ENCODE results near the gene TCAF1. TPM values are rescaled to one million over a fixed set of nuclear protein-coding genes. Genes with fewer than 3 reads are reported as not detected.
"Not testable (repeated sequence)": the region's sequence is repeated elsewhere in the genome, so short reads cannot be mapped to it uniquely, and the experiment has no call there.

Gene TCAF1
- total and polyA plus RNA-seq, 12 donors, result 41.3 to 177 (median 117) TPM

- H3K27ac ChIP-seq; H3K27me3 ChIP-seq; H3K9me3 ChIP-seq (replicated peaks in 1 of 3); H3K4me1 ChIP-seq (replicated peaks in 1 of 2); H3K36me3 ChIP-seq (replicated peaks in 1 of 2); intact Hi-C loops (cut with DNase I): not testable (repeated sequence)
- DNase-seq, result peak; percentile 83 to 96 (median 92)
- TF ChIP-seq CTCF (IDR thresholded peaks at IDR 0.05), result peak in 2 of 6 experiments; percentile 51 to 53
- 0% methylated on average over 4 to 14 of the region's 24 CpGs for WGBS, 4 donors
- H3K4me3 ChIP-seq, result peak overlapping the region in 1 of 4 donors; percentile 9
These were observed 64.8 kb downstream of the TCAF1 start for GRCh38 chr7:143837223-143837622.

- H3K36me3 ChIP-seq (replicated peaks in 1 of 2); H3K27me3 ChIP-seq; H3K9me3 ChIP-seq (replicated peaks in 1 of 3); H3K4me1 ChIP-seq (replicated peaks in 1 of 2); intact Hi-C loops (cut with DNase I): not testable (repeated sequence)
- H3K27ac ChIP-seq, result peak overlapping the region in 1 of 5 donors; percentile 81
- DNase-seq, result peak; percentile 86 to 97 (median 96)
- WGBS, 4 donors, result 1% methylated on average over 15 to 16 of the region's 38 CpGs; no CpG with 5 or more reads in 2 of the 4 donors
- H3K4me3 ChIP-seq, result peak overlapping the region in 1 of 4 donors; percentile 58
These were observed 65.4 kb downstream of the TCAF1 start for GRCh38 chr7:143836622-143837021.

DNA sequence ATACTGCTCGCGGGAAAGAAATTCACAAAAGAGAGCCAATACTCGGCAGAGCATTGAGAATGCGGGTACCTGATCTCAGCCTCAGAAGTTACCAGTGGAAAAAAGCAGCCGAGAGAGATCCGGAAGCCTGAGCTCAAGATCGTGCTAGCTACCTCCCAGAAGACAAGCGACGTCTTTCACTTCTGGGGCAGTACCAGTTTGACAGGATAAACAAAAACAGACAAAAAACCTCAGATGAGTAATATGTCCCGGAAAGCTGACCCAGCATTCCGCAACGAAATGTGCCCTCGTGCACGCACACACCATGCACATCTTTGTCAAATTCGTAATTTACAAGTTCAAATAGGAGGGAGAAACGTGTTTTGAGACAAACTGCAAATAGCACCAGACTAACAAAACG is 65.9 kb downstream of the TCAF1 start:
- intact Hi-C loops (cut with DNase I); H3K4me3 ChIP-seq: not testable (repeated sequence)

DNA sequence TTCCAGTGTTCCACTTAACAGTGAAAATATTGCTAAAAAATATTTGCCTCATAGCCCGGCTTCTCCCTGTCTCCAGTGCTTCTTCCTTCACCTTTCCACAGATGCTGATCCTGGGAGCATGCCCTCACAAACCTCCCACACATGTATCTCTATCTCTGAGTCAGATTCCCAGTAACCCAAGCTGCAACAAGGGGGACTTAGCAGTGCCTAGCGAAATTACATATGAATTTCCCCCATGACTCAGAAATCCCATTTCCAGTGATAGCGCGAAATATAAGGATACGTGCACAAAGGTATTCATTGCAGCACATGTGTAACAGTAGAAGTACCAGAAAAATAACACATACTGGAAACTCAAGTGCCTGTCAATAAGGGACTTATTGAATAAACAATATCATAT is 75.4 kb downstream of the TCAF1 start:
- DNase-seq; H3K4me1 ChIP-seq (replicated peaks in 1 of 2); intact Hi-C loops (cut with DNase I); H3K4me3 ChIP-seq; H3K27me3 ChIP-seq; H3K9me3 ChIP-seq (replicated peaks in 1 of 3); H3K27ac ChIP-seq; H3K36me3 ChIP-seq (replicated peaks in 1 of 2): not testable (repeated sequence)
- no CpG with 5 or more reads among the region's 5 CpGs for WGBS, 4 donors

More for the DNA sequence above, 65.9 kb downstream of the TCAF1 start:
- H3K27ac ChIP-seq; H3K9me3 ChIP-seq (replicated peaks in 1 of 3); H3K4me1 ChIP-seq (replicated peaks in 1 of 2); H3K27me3 ChIP-seq; DNase-seq; H3K36me3 ChIP-seq (replicated peaks in 1 of 2): not testable (repeated sequence)
- no CpG with 5 or more reads among the region's 17 CpGs for WGBS, 4 donors

- intact Hi-C loops (cut with DNase I); H3K4me3 ChIP-seq; H3K9me3 ChIP-seq (replicated peaks in 1 of 3); H3K27me3 ChIP-seq; H3K27ac ChIP-seq; H3K36me3 ChIP-seq (replicated peaks in 1 of 2); H3K4me1 ChIP-seq (replicated peaks in 1 of 2); DNase-seq: not testable (repeated sequence)
- WGBS, 4 donors, result no CpG with 5 or more reads among the region's 7 CpGs
These were observed 77.5 kb downstream of the TCAF1 start for GRCh38 chr7:143824295-143825135.

DNA sequence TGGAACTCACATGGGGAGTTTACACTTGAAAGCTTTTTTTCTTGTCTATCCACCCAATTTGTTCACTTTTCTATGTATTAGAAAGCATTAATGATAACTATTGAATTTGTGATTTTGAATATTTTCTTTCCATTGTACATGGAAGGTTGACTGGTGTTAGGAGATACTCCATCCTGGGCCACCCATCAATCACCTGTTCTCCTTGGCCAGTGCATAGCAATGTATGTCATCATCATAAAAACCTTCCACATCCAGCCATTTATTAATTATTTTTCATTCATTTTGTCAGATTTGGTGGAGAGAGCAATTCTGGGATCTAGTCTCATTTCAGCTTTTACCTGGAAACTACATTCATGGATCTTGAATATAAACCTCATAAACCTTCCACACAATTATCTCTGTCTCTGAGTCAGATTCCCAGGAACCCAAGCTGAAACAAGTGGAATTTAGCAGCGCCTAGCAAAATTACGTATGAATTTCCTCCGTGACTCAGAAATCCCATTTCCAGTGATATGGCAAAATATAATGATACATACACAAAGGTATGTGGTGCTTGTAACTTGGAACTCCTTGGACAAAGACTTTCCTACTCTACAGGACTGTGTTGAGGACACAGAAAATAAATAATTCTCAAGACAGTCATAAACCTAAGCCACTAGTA is 78.2 kb downstream of the TCAF1 start:
- H3K4me1 ChIP-seq (replicated peaks in 1 of 2); DNase-seq; intact Hi-C loops (cut with DNase I); H3K27me3 ChIP-seq; H3K9me3 ChIP-seq (replicated peaks in 1 of 3); H3K27ac ChIP-seq; H3K36me3 ChIP-seq (replicated peaks in 1 of 2); H3K4me3 ChIP-seq: not testable (repeated sequence)
- WGBS, 4 donors, result no CpG with 5 or more reads among the region's 3 CpGs

DNA sequence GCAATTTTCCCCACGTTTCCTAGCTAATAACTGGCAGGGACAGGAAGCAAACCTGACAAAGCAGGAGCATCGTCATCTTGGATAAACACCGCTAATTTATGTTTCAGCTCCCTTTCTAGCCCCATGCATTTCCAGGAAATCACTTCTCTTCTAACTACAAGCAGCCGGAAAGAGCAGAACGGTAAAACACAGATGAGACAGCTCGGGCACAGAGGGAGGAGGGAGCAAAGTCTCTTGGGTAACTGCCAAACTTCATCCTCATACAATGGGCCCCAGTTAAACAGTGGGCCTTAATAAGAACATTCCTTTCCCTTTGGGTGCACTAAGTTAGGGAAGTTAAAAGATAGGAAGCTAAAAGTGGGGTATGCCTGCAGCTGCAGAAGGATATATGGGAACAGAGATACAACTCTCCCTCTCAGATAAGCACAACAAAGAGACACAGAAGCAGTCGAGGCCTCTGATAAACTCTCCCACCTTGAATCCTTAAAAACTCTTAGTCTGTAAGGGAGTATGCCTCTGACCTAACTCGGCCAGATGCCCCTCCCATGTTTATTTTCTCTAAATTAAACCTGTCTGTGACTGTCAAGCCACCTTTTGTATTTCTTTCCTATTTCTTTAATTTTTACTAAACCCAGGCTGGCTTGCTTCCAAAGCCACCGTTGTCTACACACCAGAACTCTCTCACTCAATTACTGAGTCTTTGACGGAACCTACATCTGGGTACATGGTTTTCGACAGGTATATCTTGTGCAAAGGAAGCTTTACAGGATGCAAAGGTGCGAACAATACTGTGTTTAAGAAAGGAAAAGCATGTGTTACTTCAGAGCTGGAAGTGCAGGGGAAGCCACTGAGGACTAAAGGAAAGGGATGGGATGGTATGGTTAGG is 80.3 kb downstream of the TCAF1 start:
- H3K9me3 ChIP-seq (replicated peaks in 1 of 3); H3K4me1 ChIP-seq (replicated peaks in 1 of 2); H3K36me3 ChIP-seq (replicated peaks in 1 of 2); H3K27me3 ChIP-seq; H3K27ac ChIP-seq; intact Hi-C loops (cut with DNase I); DNase-seq; H3K4me3 ChIP-seq: not testable (repeated sequence)
- WGBS, 4 donors, result 0 to 33% methylated on average over 1 of the region's 12 CpGs; no CpG with 5 or more reads in 2 of the 4 donors

GRCh38 chr7:143817873-143818272 is 84.1 kb downstream of the TCAF1 start:
- H3K4me1 ChIP-seq (replicated peaks in 1 of 2); H3K9me3 ChIP-seq (replicated peaks in 1 of 3); DNase-seq; intact Hi-C loops (cut with DNase I); H3K27me3 ChIP-seq; H3K4me3 ChIP-seq; H3K27ac ChIP-seq; H3K36me3 ChIP-seq (replicated peaks in 1 of 2): not testable (repeated sequence)
- no CpG with 5 or more reads among the region's 7 CpGs for WGBS, 4 donors

GRCh38 chr7:143816471-143817133 is 85.4 kb downstream of the TCAF1 start:
- intact Hi-C loops (cut with DNase I); H3K27ac ChIP-seq; H3K9me3 ChIP-seq (replicated peaks in 1 of 3); H3K27me3 ChIP-seq; H3K36me3 ChIP-seq (replicated peaks in 1 of 2); H3K4me1 ChIP-seq (replicated peaks in 1 of 2); H3K4me3 ChIP-seq: not testable (repeated sequence)
- 39 to 43% methylated on average over 1 of the region's 8 CpGs; no CpG with 5 or more reads in 2 of the 4 donors for WGBS, 4 donors
- DNase-seq, result peak in 3 of 7 donors; percentile 4 to 11 (median 5)
